Ascending aorta (tissue), 2 donors: ENCODE results near the gene HOXD4. TPM values are rescaled to one million over a fixed set of nuclear protein-coding genes. Genes with fewer than 3 reads are reported as not detected.

Experiments
- DNase-seq, 2 donors: peaks; one replicate each; pipeline ENCODE4 v3.0.0-alpha.2; 2019; ENCODE audit warnings: low spot score in 2 of 2
- H3K27ac ChIP-seq, 2 donors: fragments of 200-600 bp; sonication (generic); one replicate each; pipeline ENCODE4 v1.5.1; 2016 to 2017; ENCODE audit warnings: mild to moderate bottlenecking in 1 of 2
- H3K27me3 ChIP-seq: fragments of 200-600 bp; sonication (generic); one replicate; pipeline ENCODE4 v1.5.1; 2017
- H3K36me3 ChIP-seq, 2 donors: fragments of 200-600 bp; sonication (generic); one replicate each; pipeline ENCODE4 v1.5.1; 2016
- H3K4me1 ChIP-seq, 2 donors: fragments of 200-600 bp; sonication (generic); one replicate each; pipeline ENCODE4 v1.5.1; 2016 to 2017; ENCODE audit warnings: mild to moderate bottlenecking in 1 of 2
- H3K4me3 ChIP-seq, 2 donors: fragments of 200-600 bp; sonication (generic); one replicate each; pipeline ENCODE4 v1.5.1; 2016 to 2017; ENCODE audit warnings: mild to moderate bottlenecking in 1 of 2
- H3K9me3 ChIP-seq, 2 donors: fragments of 200-600 bp; sonication (generic); one replicate each; pipeline ENCODE4 v1.5.1; 2016
- CTCF ChIP-seq, 3 experiments: fragments of 200-600 bp in 2 of 3; fragments of 450-650 bp in 1 of 3; sonication (generic) in 2 of 3; IDR thresholded peaks; one replicate each; pipeline ENCODE4 v1.5.1; 2016 to 2019; ENCODE audit warnings: antibody characterized with exemption in 3 of 3, mild to moderate bottlenecking in 1 of 3, moderate library complexity in 1 of 3
- intact Hi-C: fragments of 100-400 bp; cut with DNase I; formaldehyde crosslinking; loops from one replicate; pipeline ENCODE4 v1.15.1; 2023
- total RNA-seq: library from RNA; depleted of rRNA; stranded (reverse); fragments of >200 nt; gene quantifications from one replicate; pipeline ENCODE4 v1.1.0, GENCODE V29; 2016

HOXD4 gene
- total RNA-seq, 1 donor from 2014 or later = 13.6 TPM

- intact Hi-C loops = no loop called here
- no peak for TF ChIP-seq CTCF (IDR thresholded peaks at IDR 0.05)
- H3K9me3 ChIP-seq = no peaks in the 10 kb centered on the region
- no peak for DNase-seq
- no peaks in the 10 kb centered on the region for H3K36me3 ChIP-seq
- H3K27me3 ChIP-seq = no peaks in the 10 kb centered on the region
- H3K4me1 ChIP-seq = no peaks in the 10 kb centered on the region
- no peak overlapping the region for H3K27ac ChIP-seq
- no peak overlapping the region for H3K4me3 ChIP-seq
Measured at GRCh38 chr2:176202491-176202890, 51.1 kb downstream of the HOXD4 start.

Other genes with a start within 250 kb of the HOXD4 start
- gene LNPK, start 149.3 kb upstream of the HOXD4 start, total RNA-seq = 7.1 TPM
- gene EVX2, start 67.6 kb upstream of the HOXD4 start, total RNA-seq = not detected
- gene HOXD13, start 58.8 kb upstream of the HOXD4 start, total RNA-seq = not detected
- gene HOXD12, start 51.8 kb upstream of the HOXD4 start, total RNA-seq = not detected
- not detected for gene HOXD11, start 44.3 kb upstream of the HOXD4 start, total RNA-seq
- gene HOXD10, start 34.8 kb upstream of the HOXD4 start, total RNA-seq = not detected
- not detected for gene HOXD9, start 28.8 kb upstream of the HOXD4 start, total RNA-seq
- gene HOXD8, start 21.8 kb upstream of the HOXD4 start, total RNA-seq = 19.8 TPM
- 8.6 TPM for gene HOXD3, start 5.8 kb downstream of the HOXD4 start, total RNA-seq
- 9.8 TPM for gene HOXD1, start 37.1 kb downstream of the HOXD4 start, total RNA-seq
- gene MTX2, start 117.9 kb downstream of the HOXD4 start, total RNA-seq = 8.5 TPM